PC-9 (cell line): Measurements from ENCODE around the gene REEP3. TPM values are rescaled to one million over a fixed set of nuclear protein-coding genes. Genes with fewer than 3 reads are reported as not detected.
"Not testable (repeated sequence)": the region's sequence is repeated elsewhere in the genome, so short reads cannot be mapped to it uniquely, and the experiment has no call there.

Source experiments
- BruUV-seq: library from RNA; stranded (reverse); fragments of 400-500 nt; replicated peaks from 2 replicates; lab custom pipeline; 2021; lab: Mats Ljungman, UMichigan
- CTCF ChIA-PET: fragments of 300-600 bp; sonication (Branson Sonifier 250); formaldehyde crosslinking; loops from one replicate; lab custom pipeline; 2022; ENCODE audit warnings: antibody characterized with exemption; lab: Charles Lee
- POLR2A ChIA-PET: fragments of 300-600 bp; sonication (Branson Sonifier 250); formaldehyde crosslinking; loops from one replicate; lab custom pipeline; 2022; ENCODE audit warnings: antibody characterized with exemption; ENCODE audit not compliant: unreplicated experiment; lab: Charles Lee
- DNase-seq, 2 experiments: peaks; one replicate each; pipeline versions ENCODE4 v3.0.0 to v3.0.0-alpha.2; 2015 to 2022; ENCODE audit warnings: mixed read lengths in 1 of 2
- H2AFZ ChIP-seq: fragments of 200-600 bp; sonication (generic); 2 replicates; pipeline ENCODE4 v1.8.1; 2017; ENCODE audit warnings: antibody characterized with exemption
- H3F3A ChIP-seq: fragments of 200-600 bp; sonication (generic); 2 replicates; pipeline ENCODE4 v1.8.1; 2017; ENCODE audit warnings: antibody characterized with exemption, mild to moderate bottlenecking, low read depth; ENCODE audit not compliant: insufficient read depth
- H3K27ac ChIP-seq: fragments of 200-600 bp; sonication (generic); 2 replicates; pipeline ENCODE4 v1.6.1; 2016; ENCODE audit warnings: mixed run types
- H3K27me3 ChIP-seq: fragments of 200-600 bp; sonication (generic); 2 replicates; pipeline ENCODE4 v1.6.1; 2016; ENCODE audit warnings: low read depth, mixed run types; ENCODE audit not compliant: insufficient read depth
- H3K36me3 ChIP-seq: fragments of 200-600 bp; sonication (generic); 2 replicates; pipeline ENCODE4 v1.6.1; 2016; ENCODE audit warnings: low read depth, mixed run types
- H3K4me1 ChIP-seq: fragments of 200-600 bp; sonication (generic); replicated peaks from 2 replicates; pipeline ENCODE4 v1.6.1; 2016; ENCODE audit warnings: mixed run types; ENCODE audit not compliant: insufficient read depth
- H3K4me2 ChIP-seq: fragments of 200-600 bp; sonication (generic); 2 replicates; pipeline ENCODE4 v1.6.1; 2017; ENCODE audit warnings: mixed run types
- H3K4me3 ChIP-seq: fragments of 200-600 bp; sonication (generic); 2 replicates; pipeline ENCODE4 v1.6.1; 2016; ENCODE audit warnings: mixed run types
- H3K79me2 ChIP-seq: fragments of 200-600 bp; sonication (generic); 2 replicates; pipeline ENCODE4 v1.6.1; 2017; ENCODE audit warnings: low read depth, mixed run types
- H3K9me2 ChIP-seq: fragments of 200-600 bp; sonication (generic); 2 replicates; pipeline ENCODE4 v1.8.1; 2017; ENCODE audit warnings: mild to moderate bottlenecking; ENCODE audit not compliant: insufficient read depth
- H3K9me3 ChIP-seq: fragments of 200-600 bp; sonication (generic); 2 replicates; pipeline ENCODE4 v1.8.1; 2016; ENCODE audit warnings: low read depth; ENCODE audit not compliant: insufficient read depth
- H4K20me1 ChIP-seq: fragments of 200-600 bp; sonication (generic); 2 replicates; pipeline ENCODE4 v1.8.1; 2017; ENCODE audit not compliant: insufficient read depth
- EZH2 ChIP-seq: fragments of 200-600 bp; sonication (generic); IDR thresholded peaks from 2 replicates; pipeline ENCODE4 v1.8.0; 2017; ENCODE audit warnings: antibody characterized with exemption, low read depth
- intact Hi-C: fragments of 100-400 bp; cut with micrococcal nuclease; formaldehyde crosslinking; loops from one replicate; pipeline ENCODE4 v1.10.0; 2022; ENCODE audit not compliant: unreplicated experiment
- total RNA-seq: library from RNA; stranded (reverse); gene quantifications from 2 replicates; pipeline ENCODE4 v1.2.3, GENCODE V29; 2021
- TF ChIP-seq, protein P1 (sequence below): fragments of 200-600 bp; sonication (generic); conservative IDR thresholded peaks from 2 replicates; pipeline ENCODE4 v1.6.1; 2017; ENCODE audit warnings: mixed run types, antibody characterized with exemption, mild to moderate bottlenecking, moderate library complexity

REEP3 gene
- total RNA-seq, 1 experiment from 2014 or later, result 56.4 TPM

DNA sequence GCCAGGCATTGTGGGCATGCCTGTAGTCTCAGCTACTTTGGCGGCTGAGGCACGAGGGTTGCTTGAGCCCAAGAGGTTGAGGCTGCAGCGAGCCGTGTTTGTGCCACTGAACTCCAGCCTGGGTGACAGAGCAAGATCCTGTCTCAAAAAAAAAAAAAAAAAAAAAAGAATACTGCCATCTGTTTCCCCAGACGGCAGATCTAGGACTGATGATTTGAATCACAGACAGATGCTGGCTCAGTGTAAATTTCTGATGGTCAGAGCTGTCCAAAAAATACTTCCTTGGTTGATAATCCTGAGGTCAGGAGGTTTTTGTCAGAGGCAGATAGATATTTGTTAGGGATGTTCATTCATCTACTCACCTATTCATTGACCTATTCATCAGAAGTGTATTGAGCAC is 130.7 kb downstream of the REEP3 start:
- Histone ChIP-seq H3F3A (no peaks in the 10 kb centered on the region), H3K9me2 (no peaks in the 10 kb centered on the region), H3K79me2 (no peaks in the 10 kb centered on the region), H3K4me2 (no peak overlapping the region), H3K27ac (no peak overlapping the region), H3K36me3 (no peaks in the 10 kb centered on the region), H3K9me3 (no peaks in the 10 kb centered on the region), H4K20me1 (no peaks in the 10 kb centered on the region), H3K4me3 (no peak overlapping the region), H3K27me3 (no peaks in the 10 kb centered on the region), H3K4me1 (no peaks in the 10 kb centered on the region), H2AFZ (no peak overlapping the region)
- BruUV-seq, result no TSS peak
- intact Hi-C loops, result no loop called here
- DNase-seq, result no peak
- CTCF ChIA-PET, result no interaction called here
- TF ChIP-seq EZH2, result no peak
- TF ChIP-seq, protein P1, sequence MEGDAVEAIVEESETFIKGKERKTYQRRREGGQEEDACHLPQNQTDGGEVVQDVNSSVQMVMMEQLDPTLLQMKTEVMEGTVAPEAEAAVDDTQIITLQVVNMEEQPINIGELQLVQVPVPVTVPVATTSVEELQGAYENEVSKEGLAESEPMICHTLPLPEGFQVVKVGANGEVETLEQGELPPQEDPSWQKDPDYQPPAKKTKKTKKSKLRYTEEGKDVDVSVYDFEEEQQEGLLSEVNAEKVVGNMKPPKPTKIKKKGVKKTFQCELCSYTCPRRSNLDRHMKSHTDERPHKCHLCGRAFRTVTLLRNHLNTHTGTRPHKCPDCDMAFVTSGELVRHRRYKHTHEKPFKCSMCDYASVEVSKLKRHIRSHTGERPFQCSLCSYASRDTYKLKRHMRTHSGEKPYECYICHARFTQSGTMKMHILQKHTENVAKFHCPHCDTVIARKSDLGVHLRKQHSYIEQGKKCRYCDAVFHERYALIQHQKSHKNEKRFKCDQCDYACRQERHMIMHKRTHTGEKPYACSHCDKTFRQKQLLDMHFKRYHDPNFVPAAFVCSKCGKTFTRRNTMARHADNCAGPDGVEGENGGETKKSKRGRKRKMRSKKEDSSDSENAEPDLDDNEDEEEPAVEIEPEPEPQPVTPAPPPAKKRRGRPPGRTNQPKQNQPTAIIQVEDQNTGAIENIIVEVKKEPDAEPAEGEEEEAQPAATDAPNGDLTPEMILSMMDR, result no peak
- POLR2A ChIA-PET, result no interaction called here

DNA sequence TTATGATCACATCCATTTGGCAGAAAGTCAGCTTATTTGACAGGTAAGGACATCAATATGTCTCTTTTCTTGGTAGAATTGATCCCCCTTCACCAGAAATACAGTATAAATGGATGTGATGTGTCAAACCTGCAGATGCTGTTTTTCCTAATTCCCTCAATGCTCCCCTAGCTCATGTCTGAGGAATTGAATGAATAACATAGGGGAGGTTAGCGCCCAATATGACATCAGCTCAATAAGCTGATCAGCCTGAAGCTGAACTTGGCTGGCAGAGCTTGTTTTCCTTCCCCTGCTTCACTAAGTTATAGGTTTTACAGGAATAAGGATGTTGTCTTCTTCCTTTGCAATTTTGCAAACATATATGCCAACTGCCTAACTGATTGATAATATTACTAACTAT is 132.5 kb downstream of the REEP3 start:
- Histone ChIP-seq H4K20me1 (no peaks in the 10 kb centered on the region), H3K9me2 (no peaks in the 10 kb centered on the region), H3K36me3 (no peaks in the 10 kb centered on the region), H3K9me3 (no peaks in the 10 kb centered on the region), H3K4me3 (no peak overlapping the region), H3K4me2 (no peak overlapping the region), H3K4me1 (no peaks in the 10 kb centered on the region), H3F3A (no peaks in the 10 kb centered on the region), H3K27me3 (no peaks in the 10 kb centered on the region), H2AFZ (no peak overlapping the region), H3K27ac (no peak overlapping the region), H3K79me2 (no peaks in the 10 kb centered on the region)
- no TSS peak for BruUV-seq
- ChIA-PET CTCF (no interaction called here), POLR2A (no interaction called here)
- no peak for DNase-seq
- no peak for TF ChIP-seq EZH2
- TF ChIP-seq, protein P1, result no peak
- intact Hi-C loops, result no loop called here

DNA sequence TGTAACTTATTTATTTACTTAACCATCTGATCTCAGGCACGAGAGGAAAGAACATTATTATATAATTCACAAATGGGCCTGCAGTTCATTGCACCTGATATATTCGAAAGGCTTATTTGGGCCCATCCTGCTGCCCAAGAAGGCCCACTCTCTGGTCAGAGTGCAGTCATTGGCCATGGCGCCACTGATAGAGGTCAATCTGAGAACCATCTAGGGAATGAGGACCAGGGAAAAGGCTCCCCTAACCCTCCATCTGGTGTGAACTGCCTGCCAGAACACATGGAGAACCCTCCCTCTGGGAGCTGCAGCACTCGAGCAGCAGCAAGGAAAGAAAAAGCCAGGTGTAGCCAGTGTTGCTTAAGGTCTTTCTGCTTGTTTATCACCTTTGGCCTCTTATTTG is 136.6 kb downstream of the REEP3 start:
- Histone ChIP-seq H3K27me3 (no peaks in the 10 kb centered on the region), H3K9me2 (no peaks in the 10 kb centered on the region), H3K36me3 (no peaks in the 10 kb centered on the region), H3K27ac (no peak overlapping the region), H4K20me1 (no peaks in the 10 kb centered on the region), H3K79me2 (no peaks in the 10 kb centered on the region), H2AFZ (no peak overlapping the region), H3K4me1 (no peaks in the 10 kb centered on the region), H3K4me3 (no peak overlapping the region), H3K9me3 (no peaks in the 10 kb centered on the region), H3K4me2 (no peak overlapping the region), H3F3A (no peaks in the 10 kb centered on the region)
- BruUV-seq, result no TSS peak
- intact Hi-C loops, result no loop called here
- CTCF ChIA-PET, result no interaction called here
- TF ChIP-seq, protein P1, result no peak
- TF ChIP-seq EZH2, result no peak
- no peak for DNase-seq
- POLR2A ChIA-PET, result no interaction called here

DNA sequence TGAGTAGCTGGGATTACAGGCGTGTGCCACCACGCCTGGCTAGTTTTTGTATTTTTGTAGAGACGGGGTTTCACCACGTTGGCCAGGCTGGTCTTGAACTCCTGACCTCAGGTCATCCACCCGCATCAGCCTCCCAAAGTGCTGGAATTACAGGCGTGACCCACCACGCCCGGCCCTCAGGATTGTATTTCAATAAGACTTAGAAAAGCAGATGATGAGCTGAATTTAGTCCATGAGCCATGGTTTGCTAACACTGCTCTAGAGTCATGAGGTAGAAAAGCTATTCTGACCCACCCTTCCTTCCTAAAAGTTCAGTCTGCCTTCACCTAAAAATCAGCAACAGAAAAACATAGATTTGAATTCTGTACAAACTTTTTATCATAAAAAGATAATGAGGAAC is 139.7 kb downstream of the REEP3 start:
- H4K20me1 ChIP-seq, DNase-seq, H3K4me3 ChIP-seq, H3K4me1 ChIP-seq, H3K27me3 ChIP-seq, H3K27ac ChIP-seq, H3K9me3 ChIP-seq, H3K4me2 ChIP-seq, H3F3A ChIP-seq, BruUV-seq, H3K36me3 ChIP-seq, H3K79me2 ChIP-seq, intact Hi-C loops, H3K9me2 ChIP-seq, H2AFZ ChIP-seq: not testable (repeated sequence)
- ChIA-PET POLR2A (interaction anchor here (0.7 kb wide), 1 partner anchor 204 kb away, joined by 4 read pairs; no protein-coding TSS in a partner anchor), CTCF (interaction anchor here (0.7 kb wide), 1 partner anchor 56 kb away, joined by 3 read pairs; no protein-coding TSS in a partner anchor)
